ENCODE results near the gene MAPK1.

MAPK1 gene

GRCh38 chr22:21780259-21780658 is 87.2 kb downstream of the MAPK1 start:
- DNase-seq = no peak

- no peak for DNase-seq
These were observed 88.0 kb downstream of the MAPK1 start for GRCh38 chr22:21779444-21779843.

DNA sequence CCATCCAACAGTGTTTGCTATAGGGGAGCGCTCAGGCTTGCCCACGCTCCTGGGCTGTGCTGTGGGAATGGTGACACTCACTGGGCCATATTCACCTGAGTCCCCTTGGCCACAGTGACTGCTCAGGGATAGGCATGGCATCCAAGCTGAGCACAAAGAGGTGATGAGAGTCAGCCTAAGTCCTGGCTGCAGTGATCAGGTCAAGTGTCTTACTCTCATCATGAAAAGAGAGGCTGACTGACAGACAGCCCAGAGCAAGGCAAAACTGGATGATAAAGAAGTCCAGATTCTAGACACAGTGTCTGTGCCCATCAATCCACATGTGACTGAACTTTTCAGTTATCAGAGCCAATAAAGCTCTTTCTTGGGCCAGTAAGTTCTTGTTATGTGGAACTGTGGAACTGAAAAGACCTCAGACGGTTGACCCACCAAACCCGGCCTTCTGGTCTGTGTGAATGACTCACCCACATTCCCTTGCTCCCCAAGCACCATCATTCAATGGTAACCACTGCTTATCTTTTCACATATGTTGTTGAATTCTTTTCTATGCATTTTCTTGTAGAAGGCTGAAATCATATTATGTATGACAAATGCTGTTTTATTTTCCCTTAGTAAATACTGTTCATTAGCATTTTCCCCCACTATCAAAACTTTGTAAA is 88.6 kb downstream of the MAPK1 start:
- peak; percentile 83 for DNase-seq

- DNase-seq = no peak
These were observed 95.8 kb downstream of the MAPK1 start for GRCh38 chr22:21771631-21771976.

DNA sequence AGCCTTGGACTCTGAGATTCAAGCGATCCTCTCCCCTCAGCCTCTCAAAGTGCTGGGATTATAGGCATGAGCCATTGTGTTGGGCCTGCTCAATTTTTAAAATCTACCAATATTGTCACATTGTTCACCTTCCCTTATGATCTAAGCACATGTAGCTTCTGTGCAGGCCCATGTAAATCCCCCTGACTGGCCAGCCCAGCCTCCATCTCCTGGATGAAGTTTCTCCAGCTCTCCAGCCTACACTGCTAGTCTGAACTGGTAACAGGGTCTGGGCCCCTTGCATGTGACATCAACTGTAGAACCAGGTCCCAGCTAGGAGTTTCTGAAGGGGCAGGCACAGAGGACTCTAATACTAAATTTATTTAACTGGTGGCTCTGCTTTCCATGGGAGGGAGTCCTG is 99.0 kb downstream of the MAPK1 start:
- DNase-seq = no peak

GRCh38 chr22:21766691-21767462 is 100.6 kb downstream of the MAPK1 start:
- no peak for DNase-seq

GRCh38 chr22:21765909-21766529 is 101.4 kb downstream of the MAPK1 start:
- DNase-seq = no peak

- DNase-seq = no peak
These were observed 103.2 kb downstream of the MAPK1 start for GRCh38 chr22:21764038-21764804.

DNA sequence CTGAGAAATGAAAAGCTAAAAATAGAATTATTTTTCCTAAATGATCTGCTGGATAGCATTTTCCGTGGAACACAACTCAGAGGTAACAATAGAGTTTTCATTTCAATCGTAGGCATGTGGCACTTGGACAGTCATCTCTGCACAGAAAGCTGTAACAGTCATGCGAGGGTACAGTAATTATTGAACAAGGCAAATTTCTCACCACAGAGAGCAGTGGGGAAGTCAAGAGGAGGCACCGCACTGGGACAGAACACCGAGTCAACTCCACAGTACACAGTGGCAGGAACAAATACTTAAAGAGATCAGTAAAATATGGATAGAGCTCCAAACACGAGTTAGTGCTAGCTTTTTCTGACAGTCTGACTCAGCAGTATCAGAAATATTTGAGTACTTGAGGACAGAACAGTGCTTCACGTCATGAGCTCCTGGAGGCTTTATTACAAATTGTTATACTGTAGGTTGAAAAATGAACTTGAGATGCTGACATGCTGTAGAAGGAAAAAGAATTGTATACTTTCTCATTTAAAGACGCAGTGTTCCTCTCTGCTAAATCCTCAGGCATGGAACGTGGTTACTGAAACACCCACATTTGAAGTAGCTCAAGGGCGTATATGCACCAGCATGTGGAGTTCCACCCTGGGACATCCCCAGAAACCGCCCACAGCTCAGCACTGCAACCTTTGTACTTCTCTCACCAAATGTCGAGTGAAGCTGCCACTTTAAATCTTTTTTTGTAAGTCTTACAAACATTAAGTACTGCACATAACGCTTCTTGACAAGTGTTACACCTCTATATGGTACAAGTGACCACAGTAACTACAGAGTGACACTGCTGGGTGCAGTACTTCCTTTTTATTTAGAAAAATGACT is 104.5 kb downstream of the MAPK1 start:
- peak; percentile 13 for DNase-seq

- no peak for DNase-seq
These were observed 105.3 kb downstream of the MAPK1 start for GRCh38 chr22:21761994-21762680.

DNA sequence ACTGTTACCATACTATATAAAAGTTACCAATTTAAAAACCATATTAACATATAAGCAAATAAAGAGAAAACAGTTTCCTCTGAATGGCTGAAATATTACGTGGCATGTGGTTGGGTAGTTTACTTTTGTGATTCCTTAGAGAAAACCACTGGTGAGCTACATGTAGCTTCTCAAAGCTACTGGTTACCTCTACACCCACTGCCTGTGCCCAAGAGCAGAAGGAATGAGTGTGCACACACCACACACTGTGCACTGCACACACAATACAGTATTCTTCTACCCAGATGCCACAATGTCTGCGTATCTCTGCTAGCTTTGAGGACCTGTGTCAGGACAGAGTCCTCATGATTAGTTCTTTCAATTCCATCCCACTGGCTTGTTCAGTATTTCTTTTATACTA is 106.4 kb downstream of the MAPK1 start:
- peak; percentile 54 for DNase-seq

GRCh38 chr22:21760640-21761039 is 106.8 kb downstream of the MAPK1 start:
- peak; percentile 88 for DNase-seq

DNA sequence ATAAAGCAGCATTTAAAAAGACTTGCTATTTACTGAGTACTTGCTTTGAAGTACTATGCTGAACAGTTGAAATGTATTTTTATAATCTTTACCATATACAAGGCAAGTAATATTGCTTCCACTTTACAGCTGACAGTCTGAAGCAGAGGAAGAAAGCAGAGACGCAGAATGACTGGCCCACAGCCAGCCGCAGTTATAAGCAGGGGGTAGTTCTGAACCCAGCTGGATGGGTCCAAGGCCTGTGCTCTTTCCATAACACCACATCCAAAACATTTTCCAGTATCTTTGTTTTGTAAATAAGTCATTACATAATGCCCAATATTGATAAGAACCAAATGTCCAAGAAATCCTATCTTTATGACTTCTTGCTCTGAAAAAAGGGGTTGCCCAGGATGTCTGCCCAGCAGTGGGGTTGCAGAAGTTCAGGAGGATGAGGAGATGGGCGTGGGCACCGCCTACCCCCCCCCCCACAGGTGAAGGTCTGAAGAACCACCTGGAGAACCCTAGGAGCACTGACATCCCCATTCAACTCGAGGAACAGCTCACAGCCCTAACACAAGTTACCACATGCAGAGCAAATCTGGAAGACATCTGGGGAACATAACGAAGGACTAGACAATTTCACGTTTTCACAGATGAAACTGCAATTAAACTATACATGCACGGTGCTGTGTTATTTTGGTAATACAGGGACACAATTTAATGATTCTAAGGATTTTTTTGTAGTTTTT is 107.6 kb downstream of the MAPK1 start:
- no peak for DNase-seq

DNA sequence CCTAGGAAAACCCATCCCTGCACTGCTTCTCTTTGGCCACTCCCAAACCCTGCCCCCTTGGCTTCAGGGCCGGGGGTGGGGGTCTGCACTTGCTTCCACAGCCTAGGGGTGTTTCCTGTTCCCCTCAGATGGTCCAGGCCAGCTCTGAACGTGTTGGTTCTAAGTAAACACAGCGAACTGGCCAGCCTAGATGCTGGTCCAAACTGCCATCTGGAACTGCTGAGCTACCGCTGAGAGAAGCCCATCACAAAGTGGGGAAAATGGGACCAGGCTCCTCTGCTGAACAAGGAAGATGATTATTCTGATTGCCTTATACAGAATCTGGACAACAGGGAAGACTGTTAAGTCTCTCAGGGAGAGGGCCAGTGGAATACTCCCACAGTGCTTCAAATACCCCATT is 108.4 kb downstream of the MAPK1 start:
- DNase-seq = no peak

GRCh38 chr22:21758091-21758864 is 109.2 kb downstream of the MAPK1 start:
- no peak for DNase-seq

DNA sequence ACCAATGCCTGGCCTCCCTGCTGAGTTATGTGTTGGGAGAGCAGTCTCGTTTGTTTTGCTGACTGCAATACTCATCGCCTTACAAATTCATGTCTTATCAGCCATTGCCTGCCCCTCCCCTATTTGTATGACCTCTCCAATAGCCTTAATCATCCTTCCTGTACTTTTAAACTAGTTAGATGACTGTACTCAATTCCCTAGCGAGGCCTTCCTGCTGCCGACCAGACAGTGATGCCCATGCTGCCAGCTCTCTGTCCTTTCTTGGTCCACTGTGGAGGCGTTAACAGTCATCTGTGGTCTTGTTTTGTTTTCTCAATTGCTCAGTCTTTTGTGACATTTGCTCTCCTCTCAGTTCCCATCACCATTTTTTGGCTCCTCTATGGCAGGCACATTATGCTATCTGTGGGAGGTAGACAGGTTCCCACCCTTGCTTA is 111.6 kb downstream of the MAPK1 start:
- DNase-seq = peak; percentile 59

DNA sequence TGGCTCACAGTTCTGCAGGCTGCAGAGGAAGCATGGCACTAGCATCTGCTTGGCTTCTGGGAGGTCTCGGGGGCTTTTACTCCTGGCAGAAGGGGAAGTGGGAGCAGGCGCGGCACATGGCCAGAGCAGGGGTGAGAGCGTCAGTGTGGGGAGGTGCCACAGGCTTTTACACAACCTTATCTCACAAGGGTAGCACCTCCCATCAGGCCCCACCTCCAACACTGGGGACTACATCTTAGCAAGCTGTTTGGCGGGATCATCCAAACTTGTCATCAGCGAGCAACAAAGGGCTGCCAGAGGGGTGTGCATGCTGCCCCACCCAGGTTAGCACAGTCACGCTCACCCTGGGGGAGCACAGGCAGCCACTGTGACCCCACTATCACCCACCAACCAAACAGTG is 112.9 kb downstream of the MAPK1 start:
- peak; percentile 10 for DNase-seq

DNA sequence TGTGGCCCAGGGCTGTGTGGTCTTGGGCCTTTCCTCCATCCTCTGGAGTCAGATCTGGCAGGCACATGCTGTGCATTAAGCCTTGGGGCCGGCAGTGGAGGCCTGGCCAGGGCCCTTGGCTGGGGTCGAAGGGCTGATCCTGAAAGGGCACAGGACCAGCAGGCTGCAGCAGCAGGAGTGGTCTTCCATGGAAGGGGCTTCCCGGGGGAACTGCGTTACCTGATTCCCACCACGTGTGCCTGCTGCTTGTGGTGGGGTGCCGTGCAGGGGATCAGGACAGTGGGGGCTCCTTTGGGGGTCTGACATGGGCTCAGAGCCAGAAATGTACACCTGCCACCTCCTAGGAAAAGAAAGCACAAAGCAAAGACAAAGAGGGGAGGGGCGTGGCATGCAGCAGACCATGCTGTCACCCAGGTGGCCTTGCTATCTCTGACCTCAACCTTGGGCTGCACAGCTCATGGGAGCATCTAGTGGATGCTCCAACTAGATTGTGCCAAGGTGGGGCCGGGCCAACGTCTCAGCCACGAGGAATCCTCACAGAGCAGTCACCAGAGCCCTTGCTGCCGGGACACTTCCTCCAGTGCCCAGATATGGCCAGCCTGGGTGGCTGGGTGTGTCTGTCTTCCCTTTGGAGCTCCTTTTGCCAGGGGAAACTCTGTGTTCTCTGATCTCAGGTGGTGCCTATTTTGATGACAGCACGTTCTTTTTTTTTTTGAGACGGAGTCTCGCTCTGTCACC is 113.9 kb downstream of the MAPK1 start:
- no peak for DNase-seq

DNA sequence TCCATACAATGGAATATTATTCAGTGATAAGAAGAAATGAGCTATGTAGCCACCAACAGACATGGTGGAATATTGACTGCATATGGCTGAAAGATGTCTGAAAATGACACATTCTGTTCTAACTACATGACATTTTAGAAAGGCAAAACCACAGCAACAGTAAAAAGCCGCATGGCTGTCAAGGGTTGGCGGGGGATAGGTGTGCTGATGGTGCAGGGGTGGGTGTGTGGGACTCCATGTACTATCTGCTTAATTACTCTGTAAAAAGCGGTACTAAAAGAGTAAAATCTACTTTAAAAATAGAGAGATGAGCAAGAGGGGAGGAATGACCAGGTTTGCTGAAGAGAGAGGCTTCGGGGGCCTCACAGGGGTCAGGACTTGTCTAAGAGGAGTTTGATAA is 115.2 kb downstream of the MAPK1 start:
- DNase-seq = no peak

DNA sequence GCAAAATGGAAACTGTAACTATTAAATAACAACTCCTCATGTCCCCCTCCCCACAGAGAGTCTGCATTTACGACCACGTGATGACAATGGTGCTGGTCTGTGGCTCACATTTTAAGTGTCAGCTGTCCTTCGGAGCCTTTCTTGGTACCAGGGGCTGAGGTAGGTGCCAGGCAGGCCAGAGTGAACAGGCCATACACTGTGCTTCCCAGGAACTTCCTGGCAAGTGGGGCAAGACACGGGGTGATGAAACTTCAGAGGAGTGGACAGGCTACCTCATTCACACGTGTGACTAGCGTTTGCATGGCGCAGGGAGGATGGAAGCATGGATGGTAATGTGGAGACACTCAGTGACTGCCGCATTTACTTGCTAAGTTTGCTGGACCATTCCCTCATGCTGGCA is 121.5 kb downstream of the MAPK1 start:
- no peak for DNase-seq
